Activated gamma-delta T cell treated with anti-CD3 and anti-CD28 coated beads, Interleukin-2, amount 50 U/mL, for 16 hours (primary cell): Measurements from ENCODE around the gene INTS6.
"Not testable (repeated sequence)": the region's sequence is repeated elsewhere in the genome, so short reads cannot be mapped to it uniquely, and the experiment has no call there.

Experiments used
- DNase-seq: peaks from one replicate; pipeline ENCODE4 v3.0.0-alpha.2; 2020; ENCODE audit warnings: low read depth

Gene INTS6

DNA sequence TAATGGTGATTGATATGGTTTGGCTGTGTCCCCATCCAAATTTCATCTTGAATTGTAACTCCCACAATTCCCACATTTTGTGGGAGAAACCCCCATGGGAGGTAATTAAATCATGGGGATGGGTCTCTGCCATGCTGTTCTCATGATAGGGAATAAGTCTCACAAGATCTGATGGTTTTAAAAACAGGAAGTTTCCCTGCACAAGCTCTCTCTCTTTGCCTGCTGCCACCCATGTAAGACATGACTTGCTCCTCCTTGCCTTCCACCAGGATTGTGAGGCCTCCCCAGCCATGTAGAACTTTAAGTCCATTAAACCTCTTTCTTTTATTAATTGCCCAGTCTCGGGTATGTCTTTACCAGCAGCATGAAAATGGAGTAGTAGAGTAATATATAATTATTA lies 37.5 kb downstream of the INTS6 start:
- DNase-seq, result not testable (repeated sequence)

DNA sequence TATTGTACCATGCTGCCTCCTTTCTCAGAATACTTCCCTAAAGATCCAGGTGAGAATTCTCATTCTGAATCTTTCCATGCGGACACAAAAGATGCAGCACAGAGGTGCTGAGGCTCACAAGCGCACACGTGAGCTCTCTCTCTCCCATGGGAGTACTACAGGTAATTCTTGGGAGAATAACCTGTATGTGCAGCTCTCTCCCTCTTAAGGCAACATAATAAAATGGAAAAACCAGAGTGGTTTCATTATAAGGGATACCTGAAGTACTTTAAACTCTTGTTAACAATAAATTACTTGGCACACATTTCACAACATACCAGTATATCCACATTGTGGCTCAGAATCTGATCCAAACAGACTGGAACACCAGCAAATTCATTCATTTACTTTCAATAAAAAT lies 40.4 kb downstream of the INTS6 start:
- DNase-seq, result no peak

DNA sequence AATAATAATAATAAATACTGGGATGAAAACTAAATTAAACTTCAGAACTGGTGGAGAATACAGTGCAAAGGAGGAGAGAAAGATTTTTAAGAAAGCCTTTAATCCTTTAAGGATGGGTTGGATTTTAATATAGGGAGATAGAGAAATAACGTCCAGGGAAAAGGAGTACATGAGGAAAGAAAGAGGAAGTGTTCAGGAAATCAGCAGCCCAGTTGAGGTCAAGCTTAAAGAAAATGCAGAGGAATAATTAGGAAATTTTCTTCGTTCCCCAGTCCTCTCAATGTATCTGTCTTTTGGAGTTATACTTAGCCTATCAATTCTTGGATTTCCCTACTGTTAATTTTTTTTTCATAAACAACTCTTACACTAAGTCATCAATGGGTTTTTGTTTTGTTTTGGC lies 47.7 kb downstream of the INTS6 start:
- DNase-seq, result no peak

DNA sequence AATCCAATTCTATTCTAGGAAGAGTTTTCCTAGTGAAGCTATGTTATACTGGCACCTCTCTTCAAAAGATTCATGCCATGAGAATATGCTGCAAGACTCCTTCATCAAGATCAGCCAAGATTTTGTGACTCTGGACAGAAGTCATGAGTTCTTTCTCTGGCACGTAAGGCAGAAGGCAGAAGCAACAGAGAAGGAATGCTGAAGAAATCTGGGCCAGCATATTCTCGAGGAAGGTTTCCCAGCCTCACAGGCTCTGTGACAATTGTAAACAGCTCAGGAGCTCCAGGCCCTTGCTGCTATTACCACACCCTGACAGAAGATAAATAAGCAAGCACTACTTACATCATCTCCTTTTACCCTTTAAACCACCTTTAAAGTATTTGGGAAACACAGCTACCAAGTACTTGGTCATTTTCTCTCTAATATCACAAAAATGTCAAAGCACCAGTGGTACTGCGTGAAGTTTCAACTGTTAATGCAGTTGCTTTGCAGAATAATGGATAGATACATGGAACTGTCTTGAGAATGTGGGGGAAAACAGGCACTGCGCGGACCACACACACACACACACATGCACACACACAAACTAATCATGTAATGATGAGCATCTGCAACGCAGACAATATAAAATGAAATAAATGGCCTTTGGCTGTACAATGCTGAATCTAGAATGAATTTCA lies 55.4 kb downstream of the INTS6 start:
- DNase-seq, result no peak

DNA sequence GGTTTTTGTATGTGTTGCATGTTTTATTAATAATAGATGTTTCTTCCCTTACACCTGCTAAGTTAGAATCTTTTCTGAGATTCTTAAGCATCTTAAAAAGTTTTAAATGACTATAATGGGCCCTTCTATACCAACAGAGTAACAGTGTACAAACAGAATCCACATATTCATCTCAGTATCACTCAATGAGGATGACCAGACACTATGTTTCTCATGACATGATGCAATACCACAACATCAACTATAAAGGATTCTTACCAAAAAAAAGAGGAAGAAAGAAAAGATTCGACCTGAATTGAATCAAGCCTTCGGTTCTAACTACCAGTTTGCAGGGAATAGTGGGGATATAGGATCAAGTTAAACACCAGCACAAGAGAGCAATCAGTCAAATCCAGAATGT lies 56.5 kb downstream of the INTS6 start:
- DNase-seq, result no peak

DNA sequence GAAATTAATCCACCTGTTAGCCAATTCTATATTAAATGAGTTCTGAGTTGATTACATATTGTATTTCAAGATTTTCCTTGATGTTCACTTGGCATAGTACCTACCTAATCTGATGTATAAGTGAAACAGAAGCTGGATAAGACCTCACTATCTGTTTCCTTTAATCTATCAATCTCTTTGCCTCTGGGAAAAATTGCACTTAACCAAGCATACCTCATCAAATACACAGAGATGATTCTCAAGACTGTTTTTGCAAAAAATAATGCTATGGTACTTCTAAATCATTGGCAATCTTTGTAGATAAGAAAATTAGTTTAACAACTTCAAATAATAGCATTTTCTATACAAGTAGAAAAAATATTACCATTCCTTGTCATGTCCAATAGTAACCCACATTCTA lies 58.1 kb downstream of the INTS6 start:
- no peak for DNase-seq

DNA sequence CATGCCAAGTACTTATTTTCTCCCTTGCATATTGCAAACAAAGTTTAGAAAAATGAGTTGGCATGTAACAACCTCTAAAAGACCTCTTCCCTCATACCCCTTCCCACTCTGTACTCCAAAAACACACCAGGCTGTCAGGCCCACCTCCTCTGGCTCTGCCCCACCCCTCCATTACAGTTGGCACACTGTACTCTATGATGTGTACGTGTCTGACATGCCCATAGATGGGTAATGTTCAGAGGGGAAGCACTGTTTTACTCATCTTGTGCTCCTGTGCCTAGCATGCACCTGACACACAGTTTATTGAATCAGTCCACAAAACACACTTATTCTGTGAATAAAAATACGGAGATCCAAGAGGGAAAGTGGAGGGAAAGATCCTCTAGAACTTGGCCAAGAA lies 67.7 kb downstream of the INTS6 start:
- no peak for DNase-seq

DNA sequence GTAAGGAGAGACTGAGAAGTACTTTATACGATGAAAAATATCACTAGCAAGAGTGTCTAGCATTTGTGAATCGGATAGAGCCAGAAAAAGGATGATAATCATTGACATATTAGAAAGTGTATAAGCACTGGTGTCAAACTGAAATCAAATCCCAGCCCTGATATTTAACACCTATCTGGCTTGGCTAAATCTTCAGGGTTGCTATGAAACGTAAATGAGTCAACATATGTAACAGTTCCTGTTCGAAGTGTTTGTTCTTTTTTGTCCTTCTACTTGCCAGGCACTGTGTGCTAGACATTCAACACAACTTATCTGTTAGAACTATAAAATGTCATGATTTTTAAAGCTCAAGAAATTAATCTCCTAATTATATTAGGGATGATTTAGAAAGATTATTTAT lies 72.6 kb downstream of the INTS6 start:
- no peak for DNase-seq

DNA sequence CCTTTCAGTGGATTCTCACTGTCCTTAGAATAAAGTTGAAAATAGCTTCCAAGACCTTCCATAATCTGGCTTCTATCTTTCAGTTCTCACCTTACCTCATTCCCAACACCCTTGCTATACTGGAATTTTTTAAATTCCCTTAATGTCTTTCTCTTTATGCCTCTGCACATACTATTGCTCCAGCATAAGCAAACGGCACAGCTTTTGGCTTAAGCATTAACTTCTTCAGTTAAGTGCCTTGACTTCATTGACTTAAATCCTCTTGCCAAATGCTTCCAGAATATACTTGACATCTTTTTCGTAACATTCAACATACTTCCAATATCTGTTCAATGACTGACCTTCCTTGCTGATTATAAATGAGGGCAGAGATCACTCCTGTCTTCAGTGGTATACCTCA lies 79.4 kb downstream of the INTS6 start:
- DNase-seq, result no peak

DNA sequence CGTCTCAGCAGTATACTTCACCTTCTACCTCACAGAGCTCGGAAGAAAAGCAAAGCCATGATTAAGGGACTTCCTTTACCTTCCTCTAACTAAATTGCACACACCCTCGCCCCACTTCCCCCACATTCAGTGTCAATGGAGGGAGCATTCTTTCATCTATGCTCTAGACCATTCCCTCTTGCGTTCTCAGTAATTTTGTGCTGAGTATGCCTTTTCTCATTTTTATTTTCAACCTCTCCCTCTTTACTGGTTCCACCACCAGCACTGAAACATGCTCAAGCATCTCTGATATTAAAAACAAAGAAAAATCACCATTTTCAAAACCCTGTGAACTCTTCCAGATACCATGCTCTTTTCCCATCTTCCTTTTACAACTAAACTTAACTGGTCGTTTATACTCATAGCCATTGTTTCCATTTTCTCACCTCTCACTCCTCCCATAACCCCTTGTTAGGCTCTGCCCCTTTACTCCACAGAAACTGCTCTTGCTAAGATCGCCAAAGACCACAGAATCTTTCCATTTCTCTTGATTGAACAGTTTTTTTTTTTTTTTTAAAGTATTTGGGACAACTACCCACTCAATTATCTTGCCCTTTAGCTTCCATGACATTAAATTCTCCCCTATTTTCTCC lies 81.0 kb downstream of the INTS6 start:
- DNase-seq, result no peak

DNA sequence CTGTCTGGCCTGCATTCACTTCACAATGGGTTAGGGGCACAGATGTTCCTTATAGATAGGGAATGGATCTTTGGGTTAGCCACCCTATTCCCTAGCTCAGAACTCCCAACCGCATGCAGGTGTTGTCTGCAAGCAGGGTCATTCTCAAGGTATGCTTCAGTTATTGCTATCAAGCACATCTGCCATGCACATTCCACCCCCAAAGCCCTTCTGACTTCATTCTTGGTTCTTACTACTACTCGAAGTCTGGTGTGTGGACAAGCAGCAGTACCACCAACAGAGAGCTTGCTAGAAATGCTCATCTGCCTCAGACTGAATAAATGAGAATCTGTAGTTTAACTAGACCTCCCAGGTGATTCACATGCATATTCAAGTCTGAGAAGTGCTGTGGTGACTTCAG lies 82.0 kb downstream of the INTS6 start:
- no peak for DNase-seq

DNA sequence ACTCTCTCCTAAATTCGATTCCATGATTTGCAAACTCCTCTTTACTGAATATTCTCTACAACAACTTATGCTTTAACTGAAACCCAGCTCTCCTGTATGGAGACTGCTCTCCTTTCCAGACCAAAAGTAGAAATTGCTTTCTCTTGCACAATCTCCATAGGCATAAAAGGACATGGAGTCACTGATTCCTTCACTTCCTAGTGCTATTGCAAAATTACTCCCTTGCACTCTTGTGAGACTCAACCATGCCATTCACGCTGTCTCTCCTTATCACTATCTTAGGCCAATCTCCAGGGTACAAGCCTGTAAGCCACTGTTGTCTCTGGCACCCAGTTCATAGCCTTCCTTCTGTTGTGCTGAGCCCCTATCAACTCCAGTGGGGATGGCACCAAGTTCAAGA lies 82.7 kb downstream of the INTS6 start:
- DNase-seq, result no peak

DNA sequence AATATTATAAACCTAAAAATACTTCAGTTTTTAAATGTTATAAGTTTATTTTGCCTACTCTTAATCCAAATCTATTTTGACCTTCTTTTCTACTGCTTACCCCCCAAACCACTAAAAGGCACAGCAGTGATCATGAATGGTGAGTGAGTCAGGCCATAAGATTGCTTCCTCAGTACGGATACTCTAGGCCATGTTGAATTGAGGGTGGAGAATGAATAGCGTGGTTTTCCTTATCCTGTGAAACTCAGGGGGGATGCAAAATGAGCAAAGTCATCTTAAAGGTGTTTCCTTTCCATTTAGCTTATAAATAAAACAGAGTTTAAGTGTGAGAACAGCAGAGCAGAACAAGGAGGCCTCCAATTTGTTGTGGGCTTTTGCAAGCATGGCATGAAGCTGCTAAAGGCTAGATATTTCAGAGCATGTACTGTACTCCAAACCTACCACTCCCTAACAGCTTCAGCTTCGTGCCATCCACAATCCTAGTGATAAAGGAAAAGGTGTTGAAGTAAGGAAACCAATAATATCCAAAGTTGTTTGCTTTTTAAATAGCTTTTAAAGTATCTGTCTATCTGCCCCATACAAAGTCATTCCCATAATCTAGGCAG lies 88.3 kb downstream of the INTS6 start:
- DNase-seq, result no peak

DNA sequence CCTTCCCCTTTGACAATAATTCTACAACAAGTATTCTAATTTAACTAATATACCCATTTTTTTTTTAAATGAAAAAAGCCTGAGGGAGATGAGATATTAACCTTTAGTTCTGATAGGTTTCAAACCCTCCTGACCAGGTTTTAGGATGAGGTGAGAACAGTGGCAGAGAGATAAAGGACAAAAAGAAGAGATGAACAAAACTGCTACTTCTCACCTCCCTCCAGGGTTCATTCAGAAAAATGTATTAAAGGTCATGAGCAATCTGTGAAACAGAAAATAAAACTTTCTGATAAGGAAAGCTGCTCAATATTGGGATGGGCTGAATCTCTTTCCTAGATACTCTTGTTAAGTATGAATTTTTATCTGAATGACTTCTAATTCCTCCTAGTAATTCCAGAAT lies 89.2 kb downstream of the INTS6 start:
- no peak for DNase-seq

DNA sequence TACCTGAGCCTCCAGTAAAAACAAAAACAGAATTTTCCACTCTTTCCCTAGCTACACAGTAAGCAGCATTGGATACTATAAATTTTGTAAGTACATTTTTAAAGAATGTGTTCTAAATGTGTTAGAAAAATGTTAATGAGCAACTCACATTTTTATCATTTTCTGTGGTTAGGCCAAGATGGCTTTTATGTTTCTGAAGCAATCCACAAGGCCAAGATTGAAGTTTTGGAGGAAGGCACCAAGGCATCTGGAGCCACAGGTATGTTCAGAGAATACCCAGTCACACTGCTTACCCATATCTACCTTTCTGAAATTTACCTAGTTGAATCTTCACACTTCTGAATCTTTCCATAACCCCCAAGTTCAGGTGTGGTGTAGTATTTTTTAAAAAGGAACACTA lies 91.7 kb downstream of the INTS6 start:
- no peak for DNase-seq

DNA sequence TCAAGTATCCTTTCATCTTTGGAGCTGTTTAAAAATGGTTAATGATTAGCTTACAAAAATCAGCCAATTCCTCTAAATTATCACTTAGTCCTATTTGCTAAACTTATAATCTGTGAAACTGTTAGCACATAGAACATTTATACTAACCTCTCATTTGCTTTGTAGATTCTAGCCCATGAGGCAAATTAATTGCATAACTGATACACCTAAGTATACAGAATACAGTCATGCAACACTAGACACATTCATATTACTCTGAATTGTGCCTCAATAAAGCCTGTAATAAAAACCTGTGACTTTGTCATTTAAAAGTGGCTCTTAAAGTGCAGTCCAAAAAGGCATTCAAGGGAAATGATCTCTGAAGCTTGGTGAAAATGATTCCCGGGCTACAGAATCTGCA lies 92.3 kb downstream of the INTS6 start:
- no peak for DNase-seq

DNA sequence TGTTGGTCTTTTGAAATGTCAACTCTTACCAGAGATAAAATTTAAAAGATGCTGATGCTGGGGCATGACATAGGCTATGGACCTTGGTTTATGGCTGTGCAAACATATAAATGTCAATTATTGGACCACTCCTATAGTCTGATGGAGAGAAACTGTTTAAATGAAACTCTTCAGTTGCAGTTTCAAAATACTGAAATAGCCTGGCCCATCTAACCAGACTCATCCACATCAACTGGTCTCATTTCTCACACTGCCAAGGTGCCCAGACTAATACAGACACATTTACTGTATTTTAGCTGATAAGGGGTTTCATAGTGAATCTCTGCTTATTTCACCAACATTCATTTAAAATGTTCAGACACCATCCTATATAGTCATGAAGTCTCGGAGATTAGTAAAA lies 93.5 kb downstream of the INTS6 start:
- DNase-seq, result no peak

DNA sequence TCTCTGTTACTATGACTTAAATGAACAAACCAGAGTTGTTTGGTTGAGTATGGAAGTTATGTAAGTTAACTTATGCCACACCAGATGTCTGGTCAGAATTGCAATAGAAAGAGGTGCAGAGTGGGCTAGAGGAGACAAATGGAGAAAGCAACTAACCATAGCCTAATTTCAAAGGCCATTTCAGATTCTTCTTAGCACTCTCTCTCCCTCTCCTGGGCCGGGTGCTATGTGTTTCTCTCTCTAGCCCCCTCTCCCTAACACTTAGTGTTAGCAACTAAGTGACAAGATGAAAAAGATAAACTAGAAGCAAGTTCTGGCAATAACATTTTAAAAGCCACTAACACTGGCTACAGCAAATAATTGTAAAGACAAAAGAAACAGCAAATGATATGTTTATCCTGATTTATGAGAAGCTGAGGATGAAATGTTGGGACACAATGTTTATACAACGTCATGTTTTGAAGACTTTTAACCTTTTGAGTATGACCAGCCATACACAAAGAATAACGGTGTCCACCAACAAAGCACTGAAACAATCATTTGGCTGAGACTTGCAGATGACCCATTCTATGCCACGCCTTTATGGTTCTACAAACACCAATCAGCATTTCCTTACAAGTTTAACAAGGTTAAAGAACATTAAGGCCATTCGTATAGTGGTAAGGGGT lies 94.8 kb downstream of the INTS6 start:
- DNase-seq, result no peak

DNA sequence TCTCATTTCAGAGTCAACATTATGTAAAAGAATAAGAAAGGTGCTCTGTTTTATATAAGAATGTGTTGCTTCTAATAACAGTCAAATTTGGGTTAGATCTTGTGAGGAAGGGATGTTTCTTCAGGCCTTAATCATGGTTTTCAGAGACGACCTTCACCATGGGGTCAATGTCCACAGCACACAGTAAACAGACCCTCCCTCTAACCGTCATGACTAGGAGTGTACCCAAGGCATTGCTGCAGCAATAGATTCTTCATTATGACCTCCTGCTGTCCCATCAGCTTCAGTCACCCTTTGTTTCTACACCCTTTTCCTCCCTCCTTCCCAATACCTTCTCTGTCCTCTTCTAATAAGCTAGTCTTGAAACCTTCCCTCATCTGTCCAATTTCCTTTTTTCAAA lies 97.6 kb downstream of the INTS6 start:
- DNase-seq, result no peak

DNA sequence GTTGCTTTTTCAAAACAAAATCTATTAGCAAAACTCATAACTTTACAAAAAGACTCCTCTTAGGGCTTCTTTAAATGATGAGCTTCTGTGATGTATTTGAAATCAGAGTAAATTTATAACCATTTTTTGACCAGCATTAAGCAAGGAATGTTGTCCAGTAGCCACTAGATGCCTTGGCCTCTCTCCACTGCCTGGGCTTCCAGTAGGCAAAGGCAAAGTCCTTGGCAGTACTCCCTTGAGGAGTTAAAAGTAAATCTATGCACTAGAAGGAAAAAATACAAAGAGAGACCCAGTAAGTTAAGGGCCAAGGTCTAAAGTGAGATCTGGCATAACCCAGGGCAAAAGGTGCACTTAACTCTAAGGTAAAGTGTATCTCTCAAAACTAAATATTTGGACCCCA lies 103.8 kb downstream of the INTS6 start:
- no peak for DNase-seq

DNA sequence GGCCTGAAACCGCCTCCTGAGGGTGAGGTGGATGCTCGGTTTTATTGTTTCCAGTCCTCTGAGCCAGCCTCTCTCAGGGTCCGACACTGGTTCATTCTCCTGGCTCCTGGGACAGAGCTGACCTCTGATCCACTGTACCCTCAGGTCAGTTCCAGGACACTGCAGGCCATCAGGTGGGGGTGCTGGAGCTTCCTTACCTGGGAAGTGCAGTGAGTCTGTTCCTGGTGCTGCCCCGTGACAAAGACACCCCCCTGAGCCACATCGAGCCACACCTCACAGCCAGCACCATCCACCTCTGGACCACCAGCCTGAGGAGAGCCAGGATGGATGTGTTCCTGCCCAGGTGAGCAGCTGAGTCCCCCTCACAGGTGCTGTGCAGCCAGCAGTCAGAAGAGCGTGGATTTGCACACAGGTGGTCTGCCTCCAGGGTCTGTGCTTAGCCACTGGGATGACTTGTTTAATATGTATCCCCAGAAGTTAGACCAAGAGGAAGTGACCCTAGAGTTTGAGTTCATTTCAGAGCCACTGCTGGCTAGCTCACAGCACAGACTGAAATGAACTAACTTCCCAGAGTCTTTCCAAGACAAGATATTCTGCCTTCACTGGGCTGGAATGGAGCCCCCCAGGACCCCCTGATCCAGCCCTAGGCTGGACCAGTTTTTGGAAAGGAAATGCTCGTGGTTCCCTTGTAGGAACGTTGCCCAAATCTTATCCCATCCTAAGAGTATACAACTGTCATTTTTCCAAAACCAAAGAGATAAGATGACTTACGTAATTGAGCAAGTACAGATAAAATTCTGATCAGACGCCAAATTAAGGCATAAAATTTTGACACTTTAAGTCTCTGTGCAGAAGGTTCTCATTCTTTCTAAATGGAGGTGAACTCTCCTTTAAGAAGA lies 104.5 kb downstream of the INTS6 start:
- DNase-seq, result no peak

DNA sequence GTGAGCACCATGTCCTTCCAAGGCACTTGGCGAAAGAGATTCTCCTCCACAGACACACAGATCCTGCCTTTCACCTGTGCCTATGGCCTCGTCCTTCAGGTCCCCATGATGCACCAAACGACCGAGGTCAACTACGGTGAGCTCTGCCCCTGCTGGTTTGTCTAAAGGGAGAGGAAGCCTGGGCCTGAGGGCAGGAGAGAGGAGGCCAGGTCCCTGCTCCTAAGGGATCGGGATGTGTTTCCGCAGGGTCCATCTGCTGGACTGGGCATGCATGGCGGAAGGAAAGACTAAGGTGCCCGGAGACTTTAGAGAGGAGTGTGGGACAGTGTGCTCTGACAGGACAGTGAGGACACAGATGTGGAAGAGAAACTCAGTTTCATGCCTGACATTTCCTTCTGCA lies 105.7 kb downstream of the INTS6 start:
- DNase-seq, result no peak
